CD1c-positive myeloid dendritic cell (primary cell): ENCODE results near the gene USP22.

Source experiments
- DNase-seq: peaks from one replicate; pipeline ENCODE4 v3.0.0-alpha.2; 2016; ENCODE audit errors: extremely low spot score

USP22 gene

GRCh38 chr17:20988001-20988636 lies 54.7 kb downstream of the USP22 start:
- DNase-seq, result no peak

- DNase-seq, result no peak
Measured at GRCh38 chr17:20987511-20987910, 55.3 kb downstream of the USP22 start.

- DNase-seq, result no peak
Measured at GRCh38 chr17:20986767-20987510, 55.9 kb downstream of the USP22 start.

- DNase-seq, result no peak
Measured at GRCh38 chr17:20983359-20983637, 59.5 kb downstream of the USP22 start.

- DNase-seq, result no peak
Measured at GRCh38 chr17:20982589-20983358, 60.0 kb downstream of the USP22 start.

- no peak for DNase-seq
Measured at GRCh38 chr17:20981046-20981920, 61.5 kb downstream of the USP22 start.

- no peak for DNase-seq
Measured at GRCh38 chr17:20979792-20980083, 63.1 kb downstream of the USP22 start.

GRCh38 chr17:20979007-20979791 lies 63.6 kb downstream of the USP22 start:
- peak; percentile 40 for DNase-seq

GRCh38 chr17:20977609-20978253 lies 65.1 kb downstream of the USP22 start:
- DNase-seq, result peak; percentile 83

GRCh38 chr17:20975566-20975965 lies 67.2 kb downstream of the USP22 start:
- DNase-seq, result no peak

GRCh38 chr17:20970329-20970728 lies 72.5 kb downstream of the USP22 start:
- DNase-seq, result no peak

GRCh38 chr17:20968913-20969616 lies 73.7 kb downstream of the USP22 start:
- DNase-seq, result no peak

- no peak for DNase-seq
Measured at GRCh38 chr17:20967776-20968175, 75.0 kb downstream of the USP22 start.

GRCh38 chr17:20966870-20967269 lies 75.9 kb downstream of the USP22 start:
- DNase-seq, result no peak

GRCh38 chr17:20965492-20965891 lies 77.3 kb downstream of the USP22 start:
- no peak for DNase-seq

GRCh38 chr17:20961586-20961985 lies 81.2 kb downstream of the USP22 start:
- no peak for DNase-seq

- DNase-seq, result no peak
Measured at GRCh38 chr17:20960871-20961270, 81.9 kb downstream of the USP22 start.

- peak; percentile 23 for DNase-seq
Measured at GRCh38 chr17:20955427-20956323, 87.1 kb downstream of the USP22 start.

GRCh38 chr17:20954794-20955193 lies 88.0 kb downstream of the USP22 start:
- no peak for DNase-seq
